HL-60 (cell line): ENCODE results near the gene CEPT1.
A peak's percentile ranks its signal among the peaks of the same experiment; 100 is the strongest.

Experiments
- DNase-seq, 2 experiments: peaks; one replicate each; pipeline ENCODE4 v3.0.0-alpha.2; 2010 to 2020; ENCODE audit warnings: low read depth in 1 of 2, low spot score in 1 of 2
- H3K27ac ChIP-seq: fragments of 250-450 bp; sonication (Bioruptor Pico); replicated peaks from 2 replicates; pipeline ENCODE4 v1.5.1; 2020; ENCODE audit warnings: mild to moderate bottlenecking, moderate library complexity
- H3K27me3 ChIP-seq: fragments of 250-450 bp; sonication (Bioruptor Pico); 2 replicates; pipeline ENCODE4 v1.5.1; 2021; ENCODE audit warnings: mild to moderate bottlenecking, moderate library complexity; ENCODE audit not compliant: insufficient read depth, poor library complexity, severe bottlenecking
- H3K4me3 ChIP-seq: replicated peaks from 2 replicates; pipeline ENCODE4 v1.5.1; 2011; ENCODE audit warnings: mild to moderate bottlenecking, control low read depth, low read length; ENCODE audit not compliant: insufficient read depth
- CTCF ChIP-seq: IDR thresholded peaks from one replicate; pipeline ENCODE4 v1.5.1; 2011; ENCODE audit warnings: low read length, control low read depth, inconsistent platforms; ENCODE audit not compliant: insufficient read depth
- GABPA ChIP-seq: IDR thresholded peaks from 2 replicates; pipeline ENCODE4 v1.6.1; 2012; ENCODE audit warnings: low read depth
- POLR2AphosphoS5 ChIP-seq: IDR thresholded peaks from 2 replicates; pipeline ENCODE4 v1.6.1; 2012; ENCODE audit warnings: low read depth
- REST ChIP-seq: IDR thresholded peaks from 2 replicates; pipeline ENCODE4 v1.6.1; 2012; ENCODE audit warnings: low read depth; ENCODE audit not compliant: insufficient replicate concordance
- SPI1 ChIP-seq: IDR thresholded peaks from 2 replicates; pipeline ENCODE4 v1.6.1; 2012; ENCODE audit warnings: low read depth, mild to moderate bottlenecking, borderline replicate concordance

The CEPT1 gene

DNA sequence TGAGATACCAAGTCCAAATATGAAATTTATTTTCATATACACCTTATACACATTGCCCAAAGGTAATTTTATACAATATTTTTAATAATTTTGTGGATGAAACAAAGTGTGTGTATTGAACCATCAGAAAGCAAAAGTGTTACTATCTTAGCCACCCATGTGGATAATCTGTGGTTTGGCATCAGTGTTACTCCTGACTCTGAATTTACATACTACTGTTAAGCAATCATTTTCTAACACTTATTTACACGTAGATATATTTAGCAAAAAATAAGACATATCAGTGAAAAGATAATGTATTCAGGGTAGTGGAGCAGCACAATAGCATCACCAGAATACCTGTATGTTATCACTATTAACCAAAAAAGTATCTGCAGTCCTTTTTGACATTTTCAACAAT, 36.7 kb downstream of the CEPT1 start:
- H3K27ac ChIP-seq: no peak overlapping the region
- no peaks in the 10 kb centered on the region for H3K27me3 ChIP-seq
- H3K4me3 ChIP-seq: no peak overlapping the region
- TF ChIP-seq REST: no peak
- DNase-seq: no peak

- no peak for TF ChIP-seq POLR2AphosphoS5
- Histone ChIP-seq H3K27ac (no peak overlapping the region), H3K4me3 (no peak overlapping the region), H3K27me3 (no peaks in the 10 kb centered on the region)
- no peak for DNase-seq
These were observed 40.0 kb downstream of the CEPT1 start for GRCh38 chr1:111179968-111180533.

GRCh38 chr1:111182052-111182451, 42.0 kb downstream of the CEPT1 start:
- DNase-seq: no peak
- Histone ChIP-seq H3K27me3 (no peaks in the 10 kb centered on the region), H3K27ac (no peak overlapping the region), H3K4me3 (no peak overlapping the region)
- TF ChIP-seq POLR2AphosphoS5 (no peak), REST (no peak), SPI1 (no peak)

DNA sequence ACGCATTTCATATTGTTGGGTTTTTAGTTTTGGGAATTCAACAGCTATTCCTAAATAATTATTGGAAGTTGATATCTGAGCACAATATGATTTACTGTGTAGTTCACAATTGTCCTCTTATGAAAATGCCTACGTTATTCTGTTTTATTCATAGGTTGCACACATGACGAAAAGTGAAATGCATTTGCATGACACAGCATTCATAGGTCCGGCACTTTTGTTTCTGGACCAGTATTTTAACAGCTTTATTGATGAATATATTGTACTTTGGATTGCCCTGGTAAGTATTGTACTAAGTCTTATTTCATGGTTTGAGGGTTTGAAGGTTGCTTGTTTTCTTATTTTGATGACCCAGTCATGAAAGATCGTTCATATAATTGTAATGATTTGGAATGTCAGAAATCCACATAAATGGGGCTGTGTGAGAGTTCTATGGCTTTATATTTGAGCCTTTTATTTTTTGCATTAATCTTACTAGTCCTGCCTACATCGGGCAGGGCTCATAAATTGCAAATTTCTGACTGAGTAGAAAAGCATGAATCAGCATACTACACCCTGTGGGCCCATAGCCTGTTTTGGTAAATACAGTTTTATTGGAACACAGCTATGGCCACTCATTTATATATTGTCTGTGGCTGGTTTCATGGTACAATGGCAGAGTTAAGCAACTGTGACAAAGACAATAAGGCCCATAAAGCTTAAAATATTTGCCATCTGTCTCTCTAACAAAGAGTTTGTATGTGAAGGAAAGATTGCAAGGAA, 43.5 kb downstream of the CEPT1 start:
- Histone ChIP-seq H3K27me3 (no peaks in the 10 kb centered on the region), H3K4me3 (no peak overlapping the region), H3K27ac (peak overlapping the region; percentile 36)
- DNase-seq: no peak
- TF ChIP-seq POLR2AphosphoS5: no peak
- TF ChIP-seq GABPA: no peak
- no peak for TF ChIP-seq CTCF
- no peak for TF ChIP-seq SPI1
- TF ChIP-seq REST: no peak
